Gastroesophageal sphincter (tissue), 4 donors: Measurements from ENCODE around the gene HAUS7. TPM values are rescaled to one million over a fixed set of nuclear protein-coding genes. Genes with fewer than 3 reads are reported as not detected.

Experiments
- ATAC-seq: fragments of 150-250 bp; one replicate; pipeline ENCODE4 v1.9.1; 2016; ENCODE audit warnings: mild to moderate bottlenecking, moderate library complexity
- H3K27ac ChIP-seq, 4 donors: fragments of 200-600 bp; sonication (generic) in 3 of 4; 1 replicate in 3 of 4; 2 replicates in 1 of 4; pipeline ENCODE4 v1.5.1; 2016 to 2019
- H3K27me3 ChIP-seq: fragments of 200-600 bp; sonication (generic); one replicate; pipeline ENCODE4 v1.5.1; 2019
- H3K36me3 ChIP-seq, 2 donors: fragments of 200-600 bp; sonication (generic); one replicate each; pipeline ENCODE4 v1.5.1; 2019; ENCODE audit warnings: control low read depth in 1 of 2
- H3K4me1 ChIP-seq, 3 donors: fragments of 200-600 bp; sonication (generic); 1 replicate in 2 of 3; 2 replicates in 1 of 3; pipeline ENCODE4 v1.5.1; 2016 to 2019; ENCODE audit warnings: control low read depth in 2 of 3
- H3K4me3 ChIP-seq, 2 donors: fragments of 200-600 bp; sonication (generic); one replicate each; pipeline ENCODE4 v1.5.1; 2019; ENCODE audit warnings: mild to moderate bottlenecking in 1 of 2, moderate library complexity in 1 of 2
- H3K9me3 ChIP-seq, 3 donors: fragments of 200-600 bp; sonication (generic); one replicate each; pipeline ENCODE4 v1.5.1; 2017 to 2019; ENCODE audit warnings: control low read depth in 2 of 3
- CTCF ChIP-seq, 4 experiments: fragments of 200-600 bp in 2 of 4; fragments of 450-650 bp in 2 of 4; sonication (generic) in 1 of 4; IDR thresholded peaks; one replicate each; pipeline ENCODE4 v1.5.1; 2017 to 2019; ENCODE audit warnings: antibody characterized with exemption in 4 of 4, mild to moderate bottlenecking in 2 of 4, moderate library complexity in 2 of 4
- EP300 ChIP-seq: sonication (generic); formaldehyde crosslinking; IDR thresholded peaks from one replicate; pipeline ENCODE4 v1.6.1; 2017; ENCODE audit warnings: antibody characterized with exemption, mild to moderate bottlenecking
- POLR2A ChIP-seq, 2 donors: fragments of 450-650 bp; IDR thresholded peaks; one replicate each; pipeline ENCODE4 v1.6.1; 2017; ENCODE audit warnings: antibody characterized with exemption in 2 of 2, mild to moderate bottlenecking in 2 of 2, moderate library complexity in 1 of 2
- POLR2AphosphoS5 ChIP-seq: sonication (generic); formaldehyde crosslinking; IDR thresholded peaks from one replicate; pipeline ENCODE4 v1.6.1; 2017; ENCODE audit warnings: antibody characterized with exemption
- WGBS, 2 donors: methylation state at CpG; one replicate each; pipeline ENCODE4 v1.1.5; 2018; ENCODE audit warnings: low coverage in 1 of 2; 5-methylcytosine and 5-hydroxymethylcytosine counted together
- total RNA-seq, 4 donors: library from RNA; depleted of rRNA; stranded (reverse); fragments of >200 nt; gene quantifications; one replicate each; pipeline ENCODE4 v1.1.0, GENCODE V29; 2016

HAUS7 gene
- total RNA-seq, 4 donors from 2014 or later: 20.2 to 34.0 (median 28.3) TPM

- H3K27ac ChIP-seq: peak overlapping the region in 3 of 4 donors; percentile 12 to 31 (median 31)
- WGBS, 2 donors: 69 to 77% methylated on average over 2 to 7 of the region's 9 CpGs
- ATAC-seq: peak; percentile 50
- no peak overlapping the region for H3K4me3 ChIP-seq
- H3K9me3 ChIP-seq: no peaks in the 10 kb centered on the region
- peaks cover 0 to 23% (median 0%) of the 10 kb centered on the region in 3 donors for H3K4me1 ChIP-seq
- no peaks in the 10 kb centered on the region for H3K36me3 ChIP-seq
- H3K27me3 ChIP-seq: no peaks in the 10 kb centered on the region
- TF ChIP-seq EP300: no peak
- TF ChIP-seq POLR2A (IDR thresholded peaks at IDR 0.05): no peak
- peak; percentile 60 for TF ChIP-seq POLR2AphosphoS5
These were observed 55.4 kb downstream of the HAUS7 start for GRCh38 chrX:153414856-153415510.

GRCh38 chrX:153413731-153414130 is 56.6 kb downstream of the HAUS7 start:
- H3K9me3 ChIP-seq: no peaks in the 10 kb centered on the region
- H3K4me1 ChIP-seq: peaks cover 0 to 23% (median 0%) of the 10 kb centered on the region in 3 donors
- no peaks in the 10 kb centered on the region for H3K27me3 ChIP-seq
- TF ChIP-seq POLR2A (IDR thresholded peaks at IDR 0.05) (no peak), CTCF (IDR thresholded peaks at IDR 0.05) (no peak), EP300 (no peak), POLR2AphosphoS5 (no peak)
- no peaks in the 10 kb centered on the region for H3K36me3 ChIP-seq
- WGBS, 2 donors: no CpG with 5 or more reads among the region's 11 CpGs
- no peak for ATAC-seq
- H3K4me3 ChIP-seq: no peak overlapping the region
- H3K27ac ChIP-seq: no peak overlapping the region

GRCh38 chrX:153412746-153413720 is 57.3 kb downstream of the HAUS7 start:
- H3K4me1 ChIP-seq: peaks cover 0 to 23% (median 0%) of the 10 kb centered on the region in 3 donors
- TF ChIP-seq EP300: no peak
- TF ChIP-seq CTCF (IDR thresholded peaks at IDR 0.05): no peak
- no peak for TF ChIP-seq POLR2A (IDR thresholded peaks at IDR 0.05)
- no peak for TF ChIP-seq POLR2AphosphoS5
- H3K9me3 ChIP-seq: no peaks in the 10 kb centered on the region
- no peak overlapping the region for H3K27ac ChIP-seq
- no peaks in the 10 kb centered on the region for H3K27me3 ChIP-seq
- ATAC-seq: no peak
- H3K36me3 ChIP-seq: no peaks in the 10 kb centered on the region
- 40 to 73% methylated on average over 1 to 16 of the region's 23 CpGs for WGBS, 2 donors
- no peak overlapping the region for H3K4me3 ChIP-seq

- no peak for ATAC-seq
- peaks cover 0 to 23% (median 0%) of the 10 kb centered on the region in 3 donors for H3K4me1 ChIP-seq
- H3K27ac ChIP-seq: peak overlapping the region in 3 of 4 donors; percentile 4 to 69 (median 24)
- no peaks in the 10 kb centered on the region for H3K9me3 ChIP-seq
- peak overlapping the region; percentile 61 to 63 for H3K4me3 ChIP-seq
- H3K36me3 ChIP-seq: no peaks in the 10 kb centered on the region
- TF ChIP-seq CTCF (IDR thresholded peaks at IDR 0.05) (no peak), POLR2A (IDR thresholded peaks at IDR 0.05) (no peak)
- WGBS, 2 donors: 20 to 59% methylated on average over 1 to 7 of the region's 17 CpGs
- H3K27me3 ChIP-seq: no peaks in the 10 kb centered on the region
These were observed 58.3 kb downstream of the HAUS7 start for GRCh38 chrX:153411988-153412574.
